ENCODE data around the gene TMEM126A.
"Not testable (repeated sequence)": the region's sequence is repeated elsewhere in the genome, so short reads cannot be mapped to it uniquely, and the experiment has no call there.

TMEM126A gene

DNA sequence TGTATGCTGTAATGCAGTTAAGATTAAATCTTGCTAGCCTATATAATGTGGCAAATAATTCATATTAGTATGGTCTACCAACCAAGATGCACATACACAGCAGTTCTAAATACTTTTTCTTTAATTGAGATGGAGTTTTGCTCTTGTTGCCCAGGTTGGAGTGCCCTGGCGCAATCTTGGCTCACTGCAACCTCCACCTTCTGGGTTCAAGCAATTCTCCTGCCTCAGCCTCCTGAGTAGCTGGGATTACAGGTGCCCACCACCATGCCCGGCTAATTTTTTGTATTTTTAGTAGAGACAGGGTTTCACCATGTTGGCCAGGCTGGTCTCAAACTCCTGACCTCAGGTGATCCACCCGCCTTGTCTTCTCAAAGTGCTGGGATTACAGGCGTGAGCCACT, 6.6 kb downstream of the TMEM126A start:
- H3K9ac ChIP-seq (ENCODE audit: low read depth in 1 of 2, low read length in 2 of 2); H3K27ac ChIP-seq (ENCODE audit: low read depth in 2 of 2, low read length in 2 of 2); H3K4me3 ChIP-seq (ENCODE audit: low read length in 2 of 2); H3K27me3 ChIP-seq (ENCODE audit: control insufficient read depth in 2 of 2, insufficient read depth in 2 of 2, low read length in 2 of 2); H3K4me1 ChIP-seq (ENCODE audit: control insufficient read depth in 2 of 2, insufficient read depth in 2 of 2, low read length in 2 of 2); H3K9me3 ChIP-seq (ENCODE audit: control insufficient read depth in 2 of 2, low read length in 2 of 2): not testable (repeated sequence)
- H3K36me3 ChIP-seq (ENCODE audit: control insufficient read depth in 2 of 2, insufficient read depth in 2 of 2, low read length in 2 of 2), result peaks cover 14 to 36% of the 10 kb centered on the region in 2 donors

DNA sequence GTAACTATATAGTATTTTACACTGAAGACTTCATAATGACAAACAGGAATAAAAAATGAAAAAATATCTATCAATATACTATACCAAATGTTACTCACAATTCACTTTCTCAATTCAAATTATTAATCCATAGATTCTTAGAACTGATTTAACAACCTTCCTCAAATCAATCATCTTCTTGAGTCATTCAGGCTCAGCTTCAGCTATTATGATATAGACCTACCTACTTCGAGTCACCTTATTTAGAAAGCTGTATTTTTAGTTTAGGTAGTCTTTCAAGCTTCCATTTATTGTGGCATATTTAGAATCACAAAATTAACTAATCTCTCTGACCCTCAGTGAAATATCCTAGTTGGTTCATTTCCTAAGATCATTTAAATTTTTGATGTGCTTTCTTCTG, 9.0 kb downstream of the TMEM126A start:
- no peaks in the 10 kb centered on the region for H3K27me3 ChIP-seq (ENCODE audit: control insufficient read depth in 2 of 2, insufficient read depth in 2 of 2, low read length in 2 of 2)
- H3K4me1 ChIP-seq (ENCODE audit: control insufficient read depth in 2 of 2, insufficient read depth in 2 of 2, low read length in 2 of 2), result peaks cover 4 to 5% of the 10 kb centered on the region in 2 donors
- H3K9ac ChIP-seq (ENCODE audit: low read depth in 1 of 2, low read length in 2 of 2), result no peak overlapping the region
- H3K4me3 ChIP-seq (ENCODE audit: low read length in 2 of 2), result no peak overlapping the region
- H3K9me3 ChIP-seq (ENCODE audit: control insufficient read depth in 2 of 2, low read length in 2 of 2), result no peaks in the 10 kb centered on the region
- peaks cover 23 to 46% of the 10 kb centered on the region in 2 donors for H3K36me3 ChIP-seq (ENCODE audit: control insufficient read depth in 2 of 2, insufficient read depth in 2 of 2, low read length in 2 of 2)
- H3K27ac ChIP-seq (ENCODE audit: low read depth in 2 of 2, low read length in 2 of 2), result no peak overlapping the region

DNA sequence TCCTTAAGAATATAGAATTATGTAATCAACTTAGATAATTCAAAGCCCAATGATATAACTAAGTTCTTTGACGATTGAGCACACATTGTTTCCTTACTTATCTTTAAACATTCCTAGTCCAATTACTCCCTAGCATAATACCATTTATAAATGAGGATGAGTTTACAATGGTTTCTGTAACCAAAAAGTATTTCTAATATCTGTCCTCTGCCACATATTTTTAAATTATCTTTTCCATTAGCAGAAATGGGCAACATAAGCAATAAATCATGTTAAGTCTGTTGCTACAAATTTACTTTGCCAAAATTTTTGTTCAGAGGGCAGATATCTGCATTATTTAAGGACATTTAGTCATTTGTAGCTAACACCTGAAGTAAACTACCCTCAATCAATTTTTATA, 10.4 kb downstream of the TMEM126A start:
- H3K4me3 ChIP-seq (ENCODE audit: low read length in 2 of 2), result no peak overlapping the region
- peaks cover 23 to 46% of the 10 kb centered on the region in 2 donors for H3K36me3 ChIP-seq (ENCODE audit: control insufficient read depth in 2 of 2, insufficient read depth in 2 of 2, low read length in 2 of 2)
- no peaks in the 10 kb centered on the region for H3K27me3 ChIP-seq (ENCODE audit: control insufficient read depth in 2 of 2, insufficient read depth in 2 of 2, low read length in 2 of 2)
- H3K4me1 ChIP-seq (ENCODE audit: control insufficient read depth in 2 of 2, insufficient read depth in 2 of 2, low read length in 2 of 2), result peaks cover 10 to 16% of the 10 kb centered on the region in 2 donors
- no peak overlapping the region for H3K9ac ChIP-seq (ENCODE audit: low read depth in 1 of 2, low read length in 2 of 2)
- no peaks in the 10 kb centered on the region for H3K9me3 ChIP-seq (ENCODE audit: control insufficient read depth in 2 of 2, low read length in 2 of 2)
- no peak overlapping the region for H3K27ac ChIP-seq (ENCODE audit: low read depth in 2 of 2, low read length in 2 of 2)

DNA sequence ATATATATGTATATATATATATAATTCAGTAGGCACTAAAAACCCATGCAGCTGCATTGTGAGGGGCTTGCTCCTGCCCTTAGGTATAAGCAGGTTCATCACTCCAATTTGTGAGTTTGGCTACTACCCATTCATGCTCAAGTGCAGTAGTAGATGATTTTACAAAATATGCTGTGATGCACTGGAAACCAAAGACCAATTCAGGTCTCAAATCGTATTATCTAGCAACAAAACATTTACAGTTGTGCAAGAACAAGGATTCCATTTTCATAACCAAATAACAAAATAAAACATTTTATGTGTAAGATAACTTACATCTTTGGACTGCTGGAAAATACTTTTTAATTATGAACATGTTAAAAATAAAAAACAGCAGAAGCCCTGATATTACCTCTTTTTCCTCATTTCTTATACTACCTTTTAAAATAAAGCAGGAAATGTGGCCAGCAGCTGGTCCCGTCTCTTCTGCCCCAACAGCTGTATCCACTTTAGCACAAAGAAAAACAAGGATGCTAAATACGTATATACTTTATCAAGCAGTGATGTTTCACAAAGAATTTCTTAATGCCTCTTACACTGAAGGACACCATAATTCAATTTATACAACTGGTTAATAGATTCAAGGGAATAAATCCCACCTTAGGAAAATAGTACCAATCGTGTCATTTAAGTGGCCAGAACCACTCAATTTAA, 14.4 kb downstream of the TMEM126A start:
- Histone ChIP-seq H3K27ac (ENCODE audit: low read depth in 2 of 2, low read length in 2 of 2) (no peak overlapping the region), H3K9me3 (ENCODE audit: control insufficient read depth in 2 of 2, low read length in 2 of 2) (no peaks in the 10 kb centered on the region), H3K36me3 (ENCODE audit: control insufficient read depth in 2 of 2, insufficient read depth in 2 of 2, low read length in 2 of 2) (peaks cover 12 to 25% of the 10 kb centered on the region in 2 donors), H3K4me1 (ENCODE audit: control insufficient read depth in 2 of 2, insufficient read depth in 2 of 2, low read length in 2 of 2) (peaks cover 14 to 27% of the 10 kb centered on the region in 2 donors), H3K27me3 (ENCODE audit: control insufficient read depth in 2 of 2, insufficient read depth in 2 of 2, low read length in 2 of 2) (no peaks in the 10 kb centered on the region), H3K9ac (ENCODE audit: low read depth in 1 of 2, low read length in 2 of 2) (peak overlapping the region in 1 of 2 donors; percentile 34), H3K4me3 (ENCODE audit: low read length in 2 of 2) (peak overlapping the region in 1 of 2 donors; percentile 96)

DNA sequence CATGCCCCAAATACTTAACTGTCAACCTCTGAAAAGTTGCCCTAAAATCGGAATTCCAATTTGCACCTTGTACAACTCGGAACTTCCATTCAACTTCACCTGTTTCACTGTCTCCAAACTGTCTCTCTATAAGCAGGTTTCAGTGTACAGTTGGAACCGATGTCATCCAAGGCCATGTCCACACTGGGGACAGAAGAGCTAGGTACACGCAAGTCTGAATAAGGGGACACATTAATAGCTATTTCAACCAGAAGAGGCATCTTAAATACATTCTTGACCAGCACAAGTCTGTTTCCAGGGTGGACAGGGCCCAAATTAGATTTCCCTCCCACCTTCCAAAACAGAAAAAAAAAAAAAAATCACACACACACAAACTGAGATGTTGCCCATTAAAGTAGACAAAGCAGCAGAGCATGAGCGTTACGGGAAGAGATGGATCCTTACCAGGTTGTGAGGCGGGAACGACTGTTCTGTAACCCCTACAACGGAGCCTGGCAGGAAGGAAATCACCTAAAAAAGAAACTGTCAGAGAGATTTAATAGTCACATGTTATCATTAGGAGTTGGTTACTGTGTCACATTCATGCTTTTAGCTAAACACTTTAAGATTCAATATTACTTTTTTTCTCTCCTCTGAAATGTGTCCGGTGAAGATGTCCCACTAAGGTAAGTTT, 15.4 kb downstream of the TMEM126A start:
- Histone ChIP-seq H3K36me3 (ENCODE audit: control insufficient read depth in 2 of 2, insufficient read depth in 2 of 2, low read length in 2 of 2) (peaks cover 9 to 17% of the 10 kb centered on the region in 2 donors), H3K4me3 (ENCODE audit: low read length in 2 of 2) (peak overlapping the region; percentile 96 to 100), H3K27me3 (ENCODE audit: control insufficient read depth in 2 of 2, insufficient read depth in 2 of 2, low read length in 2 of 2) (no peaks in the 10 kb centered on the region), H3K9me3 (ENCODE audit: control insufficient read depth in 2 of 2, low read length in 2 of 2) (no peaks in the 10 kb centered on the region), H3K27ac (ENCODE audit: low read depth in 2 of 2, low read length in 2 of 2) (peak overlapping the region; percentile 97 to 98), H3K4me1 (ENCODE audit: control insufficient read depth in 2 of 2, insufficient read depth in 2 of 2, low read length in 2 of 2) (peaks cover 14 to 27% of the 10 kb centered on the region in 2 donors), H3K9ac (ENCODE audit: low read depth in 1 of 2, low read length in 2 of 2) (peak overlapping the region; percentile 88 to 98)

DNA sequence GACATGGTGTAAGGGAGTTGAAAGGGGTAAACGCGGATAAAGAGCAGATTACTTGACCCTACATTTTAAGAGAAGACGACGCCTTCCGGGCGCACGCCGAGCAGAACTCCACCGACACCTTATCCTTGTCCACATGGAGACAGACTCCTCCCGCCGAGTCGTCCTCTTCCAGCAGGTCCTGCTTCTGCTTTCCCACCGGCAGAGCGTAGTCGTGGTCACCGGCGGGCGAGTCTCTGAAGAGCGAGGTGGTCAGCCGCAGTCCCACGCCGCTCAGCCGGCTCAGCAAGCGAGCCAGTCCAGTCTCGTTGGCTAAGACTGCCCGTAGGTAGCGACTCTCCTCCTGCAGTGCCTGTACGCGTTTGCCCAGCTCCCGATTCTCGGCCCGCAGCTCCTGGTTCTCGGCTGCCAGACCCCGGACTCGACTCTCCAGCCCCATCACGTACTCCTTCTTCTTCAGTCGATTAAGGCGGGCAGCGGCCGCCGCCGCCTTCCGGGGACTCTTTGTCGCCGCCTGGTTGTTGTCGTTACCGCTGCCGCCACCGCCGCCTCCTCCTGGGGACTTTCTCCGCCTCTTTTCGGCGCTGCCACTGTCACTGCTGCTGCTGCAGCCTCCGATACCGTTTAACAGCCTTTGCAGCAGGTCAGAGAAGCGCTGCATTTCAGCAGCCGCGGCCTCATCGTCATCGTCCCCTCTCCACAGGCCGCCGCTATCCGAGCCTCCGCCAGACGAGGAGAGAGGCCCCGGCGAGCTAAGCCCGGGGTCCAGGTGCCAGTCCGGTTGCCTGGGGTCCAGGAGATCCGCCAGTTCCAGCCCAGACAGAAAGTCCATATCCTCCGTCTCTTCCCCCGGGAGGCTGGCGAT, 16.2 kb downstream of the TMEM126A start:
- Histone ChIP-seq H3K27ac (ENCODE audit: low read depth in 2 of 2, low read length in 2 of 2) (peak overlapping the region; percentile 97 to 98), H3K27me3 (ENCODE audit: control insufficient read depth in 2 of 2, insufficient read depth in 2 of 2, low read length in 2 of 2) (no peaks in the 10 kb centered on the region), H3K9me3 (ENCODE audit: control insufficient read depth in 2 of 2, low read length in 2 of 2) (no peaks in the 10 kb centered on the region), H3K4me3 (ENCODE audit: low read length in 2 of 2) (peak overlapping the region; percentile 96 to 100), H3K4me1 (ENCODE audit: control insufficient read depth in 2 of 2, insufficient read depth in 2 of 2, low read length in 2 of 2) (peaks cover 14 to 27% of the 10 kb centered on the region in 2 donors), H3K9ac (ENCODE audit: low read depth in 1 of 2, low read length in 2 of 2) (peak overlapping the region; percentile 88 to 98), H3K36me3 (ENCODE audit: control insufficient read depth in 2 of 2, insufficient read depth in 2 of 2, low read length in 2 of 2) (peaks cover 9 to 14% of the 10 kb centered on the region in 2 donors)

DNA sequence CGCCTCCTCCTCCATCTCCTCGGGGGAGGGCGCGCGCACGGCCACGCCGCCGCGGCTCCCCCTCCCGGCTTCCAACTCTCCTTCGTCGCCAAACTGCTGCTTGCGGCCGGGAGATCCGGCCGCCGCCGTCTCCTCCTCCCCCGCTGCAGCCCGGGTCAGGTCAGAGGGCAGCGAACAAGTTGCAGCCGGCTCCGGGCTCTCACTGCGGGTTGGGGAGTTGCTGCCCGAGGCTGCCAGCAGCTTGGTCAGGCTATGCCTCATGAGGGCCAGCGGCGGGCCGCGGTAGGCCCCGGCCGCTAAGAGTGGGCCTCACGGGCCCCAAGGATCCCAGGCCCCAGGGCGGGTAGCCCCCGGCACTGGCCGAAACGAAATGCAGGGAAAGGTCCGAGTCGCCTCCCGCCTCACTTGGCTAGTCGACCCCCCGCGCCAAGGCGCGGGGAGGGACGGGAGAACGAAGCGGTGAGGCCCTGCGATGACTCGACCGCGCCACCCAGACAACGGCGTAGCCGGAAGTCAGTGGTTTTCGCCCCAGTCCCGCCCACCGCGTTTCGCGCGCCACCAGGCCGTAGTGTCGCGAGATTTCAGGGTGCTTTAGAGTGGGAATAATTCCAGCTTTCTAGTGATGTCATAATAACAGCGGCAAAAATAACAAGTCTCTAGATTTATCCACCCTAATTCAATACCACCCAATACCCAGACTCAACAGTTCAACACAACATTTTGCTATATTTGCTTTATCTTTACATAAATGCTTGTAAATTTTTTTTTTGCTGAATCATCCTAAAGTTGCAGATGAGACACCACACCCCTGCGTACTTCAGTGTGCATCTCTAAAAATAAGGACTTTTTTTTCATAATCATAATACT, 17.1 kb downstream of the TMEM126A start, which contains the start of gene CREBZF:
Gene CREBZF (minus strand): TSS at position 515 of the 867 bp plus-strand sequence. CDS start 254 bp downstream, at position 261.
- H3K27me3 ChIP-seq (ENCODE audit: control insufficient read depth in 2 of 2, insufficient read depth in 2 of 2, low read length in 2 of 2), result no peaks in the 10 kb centered on the region
- peaks cover 5 to 9% of the 10 kb centered on the region in 2 donors for H3K36me3 ChIP-seq (ENCODE audit: control insufficient read depth in 2 of 2, insufficient read depth in 2 of 2, low read length in 2 of 2)
- H3K9ac ChIP-seq (ENCODE audit: low read depth in 1 of 2, low read length in 2 of 2), result peak within 1 kb of the TSS; percentile 88 to 98
- peaks cover 14 to 27% of the 10 kb centered on the region in 2 donors for H3K4me1 ChIP-seq (ENCODE audit: control insufficient read depth in 2 of 2, insufficient read depth in 2 of 2, low read length in 2 of 2)
- H3K9me3 ChIP-seq (ENCODE audit: control insufficient read depth in 2 of 2, low read length in 2 of 2), result no peaks in the 10 kb centered on the region
- peak within 1 kb of the TSS; percentile 97 to 98 for H3K27ac ChIP-seq (ENCODE audit: low read depth in 2 of 2, low read length in 2 of 2)
- H3K4me3 ChIP-seq (ENCODE audit: low read length in 2 of 2), result peak within 1 kb of the TSS; percentile 96 to 100

DNA sequence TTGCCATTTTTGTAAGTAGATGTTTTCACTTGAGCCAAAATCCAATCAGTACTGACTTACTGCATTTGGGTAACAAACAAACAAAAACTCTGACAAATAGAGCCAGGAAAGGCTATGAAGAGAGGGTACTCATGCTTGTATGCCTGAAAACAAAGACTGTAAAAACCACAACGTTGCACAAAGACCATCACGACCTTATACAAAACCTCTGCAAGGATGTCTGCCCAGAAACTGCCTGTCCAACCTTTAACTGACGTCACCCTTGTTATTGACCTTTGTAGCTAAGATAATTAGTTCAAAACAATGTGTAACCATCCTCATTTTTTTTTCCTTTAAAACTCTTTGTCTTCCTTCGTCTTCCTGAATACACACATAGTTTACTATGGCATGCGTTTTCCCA, 18.0 kb downstream of the TMEM126A start:
- Histone ChIP-seq H3K9me3 (ENCODE audit: control insufficient read depth in 2 of 2, low read length in 2 of 2) (no peaks in the 10 kb centered on the region), H3K4me3 (ENCODE audit: low read length in 2 of 2) (no peak overlapping the region), H3K27me3 (ENCODE audit: control insufficient read depth in 2 of 2, insufficient read depth in 2 of 2, low read length in 2 of 2) (no peaks in the 10 kb centered on the region), H3K4me1 (ENCODE audit: control insufficient read depth in 2 of 2, insufficient read depth in 2 of 2, low read length in 2 of 2) (peaks cover 14 to 27% of the 10 kb centered on the region in 2 donors), H3K9ac (ENCODE audit: low read depth in 1 of 2, low read length in 2 of 2) (no peak overlapping the region), H3K27ac (ENCODE audit: low read depth in 2 of 2, low read length in 2 of 2) (no peak overlapping the region), H3K36me3 (ENCODE audit: control insufficient read depth in 2 of 2, insufficient read depth in 2 of 2, low read length in 2 of 2) (peaks cover 0 to 4% of the 10 kb centered on the region in 2 donors)

DNA sequence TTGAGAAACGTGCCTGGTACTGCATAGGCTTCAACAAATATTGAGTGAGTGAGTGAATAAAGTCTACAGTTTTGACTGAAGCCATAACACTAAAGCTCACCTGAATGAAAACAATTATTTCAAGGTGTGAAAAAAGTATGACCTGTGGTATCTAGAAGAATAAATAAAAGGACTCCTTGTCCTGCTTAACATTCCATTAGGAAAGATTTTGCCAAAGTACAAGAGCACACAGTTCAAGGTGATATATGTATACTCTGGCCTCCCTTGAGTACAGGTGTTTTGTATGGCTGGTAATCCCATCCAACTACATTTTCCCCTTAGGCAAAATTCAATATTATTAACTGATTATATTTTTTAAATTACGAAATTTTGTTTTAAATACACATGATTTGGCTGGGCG, 18.9 kb downstream of the TMEM126A start:
- H3K27ac ChIP-seq (ENCODE audit: low read depth in 2 of 2, low read length in 2 of 2), result no peak overlapping the region
- H3K4me1 ChIP-seq (ENCODE audit: control insufficient read depth in 2 of 2, insufficient read depth in 2 of 2, low read length in 2 of 2), result peaks cover 9 to 23% of the 10 kb centered on the region in 2 donors
- H3K36me3 ChIP-seq (ENCODE audit: control insufficient read depth in 2 of 2, insufficient read depth in 2 of 2, low read length in 2 of 2), result no peaks in the 10 kb centered on the region
- H3K27me3 ChIP-seq (ENCODE audit: control insufficient read depth in 2 of 2, insufficient read depth in 2 of 2, low read length in 2 of 2), result no peaks in the 10 kb centered on the region
- no peaks in the 10 kb centered on the region for H3K9me3 ChIP-seq (ENCODE audit: control insufficient read depth in 2 of 2, low read length in 2 of 2)
- no peak overlapping the region for H3K9ac ChIP-seq (ENCODE audit: low read depth in 1 of 2, low read length in 2 of 2)
- H3K4me3 ChIP-seq (ENCODE audit: low read length in 2 of 2), result no peak overlapping the region

All from mucosa of rectum (tissue), 2 donors.